Caco-2 (cell line): ENCODE results near the gene C1orf141. TPM values are rescaled to one million over a fixed set of nuclear protein-coding genes. Genes with fewer than 3 reads are reported as not detected.

ENCODE experiments used
- BruUV-seq: library from RNA; stranded (reverse); fragments of 400-500 nt; replicated peaks from 2 replicates; lab custom pipeline; 2021; lab: Mats Ljungman, UMichigan
- CTCF ChIA-PET: fragments of 300-600 bp; sonication (Branson Sonifier 250); formaldehyde crosslinking; loops from one replicate; lab custom pipeline; 2022; ENCODE audit warnings: antibody characterized with exemption; lab: Charles Lee
- POLR2A ChIA-PET: fragments of 300-600 bp; sonication (Branson Sonifier 250); formaldehyde crosslinking; loops from one replicate; lab custom pipeline; 2022; ENCODE audit warnings: antibody characterized with exemption; lab: Charles Lee
- DNase-seq, 2 experiments: peaks; one replicate each; pipeline versions ENCODE4 v3.0.0 to v3.0.0-alpha.2; 2020 to 2022
- H3K27me3 ChIP-seq: replicated peaks from 2 replicates; pipeline ENCODE4 v1.6.0; 2011; ENCODE audit warnings: low read length; ENCODE audit not compliant: control insufficient read depth, insufficient read depth
- H3K36me3 ChIP-seq: 2 replicates; pipeline ENCODE4 v1.5.1; 2011; ENCODE audit warnings: low read length; ENCODE audit not compliant: control insufficient read depth, insufficient read depth
- H3K4me1 ChIP-seq: fragments of 250-450 bp; sonication (Bioruptor Pico); 2 replicates; pipeline ENCODE4 v1.5.1; 2020; ENCODE audit warnings: mild to moderate bottlenecking
- H3K4me3 ChIP-seq: 2 replicates; pipeline ENCODE4 v1.5.1; 2011; ENCODE audit warnings: low read depth, mild to moderate bottlenecking, control low read depth, low read length
- H3K9me3 ChIP-seq: fragments of 250-450 bp; sonication (Bioruptor Pico); 2 replicates; pipeline ENCODE4 v1.5.1; 2020; ENCODE audit warnings: mild to moderate bottlenecking, moderate library complexity
- H3K27ac Mint-ChIP-seq: one replicate; pipeline ENCODE4 v1.8.0; 2022; ENCODE audit warnings: mixed read lengths; ENCODE audit not compliant: unreplicated experiment
- H3K27me3 Mint-ChIP-seq: one replicate; pipeline ENCODE4 v1.8.0; 2022; ENCODE audit warnings: mixed read lengths; ENCODE audit not compliant: insufficient read depth, unreplicated experiment
- H3K36me3 Mint-ChIP-seq: one replicate; pipeline ENCODE4 v1.8.0; 2022; ENCODE audit warnings: mild to moderate bottlenecking, mixed read lengths; ENCODE audit not compliant: insufficient read depth, unreplicated experiment
- H3K4me1 Mint-ChIP-seq: one replicate; pipeline ENCODE4 v1.8.0; 2022; ENCODE audit warnings: low read depth, mixed read lengths; ENCODE audit not compliant: unreplicated experiment
- H3K4me3 Mint-ChIP-seq: one replicate; pipeline ENCODE4 v1.8.0; 2022; ENCODE audit warnings: mild to moderate bottlenecking, moderate library complexity, mixed read lengths; ENCODE audit not compliant: unreplicated experiment
- H3K9me3 Mint-ChIP-seq: one replicate; pipeline ENCODE4 v1.8.0; 2022; ENCODE audit warnings: mixed read lengths; ENCODE audit not compliant: unreplicated experiment
- intact Hi-C: fragments of 100-400 bp; cut with micrococcal nuclease; formaldehyde crosslinking; loops from one replicate; pipeline ENCODE4 v1.10.0; 2022; ENCODE audit not compliant: unreplicated experiment
- total RNA-seq: library from RNA; stranded (reverse); gene quantifications from 2 replicates; pipeline ENCODE4 v1.2.3, GENCODE V29; 2022
- TF ChIP-seq, protein P1 (sequence below), 2 experiments: fragments of 200-600 bp in 1 of 2; IDR thresholded peaks; 1 replicate in 1 of 2; 2 replicates in 1 of 2; pipeline versions ENCODE4 v1.5.1 to v1.8.0; 2011 to 2022; ENCODE audit warnings: antibody characterized with exemption in 1 of 2, control low read depth in 1 of 2, inconsistent platforms in 1 of 2, low read depth in 1 of 2, low read length in 1 of 2, mild to moderate bottlenecking in 1 of 2, moderate library complexity in 1 of 2; ENCODE audit not compliant: insufficient read depth in 1 of 2, severe bottlenecking in 1 of 2, unreplicated experiment in 1 of 2

Gene C1orf141
- total RNA-seq, 1 experiment from 2014 or later, result not detected

DNA sequence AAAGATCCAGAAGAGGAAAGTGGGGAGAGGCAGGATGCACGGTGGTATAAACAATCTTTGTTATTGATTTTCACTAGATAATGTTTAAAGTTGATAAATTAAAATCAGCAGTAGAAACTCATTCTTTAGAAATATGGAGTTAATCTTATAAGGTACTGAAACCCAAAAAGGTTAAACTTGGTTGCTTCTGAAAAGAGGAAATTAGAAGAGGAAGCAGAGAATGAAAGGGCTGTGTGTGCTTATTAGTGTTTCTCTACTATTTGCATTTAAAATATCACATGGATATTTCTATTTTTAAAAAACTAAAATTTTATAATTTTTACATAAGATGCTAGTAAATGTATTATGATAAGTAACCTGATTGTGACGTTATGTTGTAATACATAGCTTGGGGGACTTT is 24.4 kb downstream of the C1orf141 start:
- ChIA-PET POLR2A (no interaction called here), CTCF (no interaction called here)
- TF ChIP-seq, protein P1, sequence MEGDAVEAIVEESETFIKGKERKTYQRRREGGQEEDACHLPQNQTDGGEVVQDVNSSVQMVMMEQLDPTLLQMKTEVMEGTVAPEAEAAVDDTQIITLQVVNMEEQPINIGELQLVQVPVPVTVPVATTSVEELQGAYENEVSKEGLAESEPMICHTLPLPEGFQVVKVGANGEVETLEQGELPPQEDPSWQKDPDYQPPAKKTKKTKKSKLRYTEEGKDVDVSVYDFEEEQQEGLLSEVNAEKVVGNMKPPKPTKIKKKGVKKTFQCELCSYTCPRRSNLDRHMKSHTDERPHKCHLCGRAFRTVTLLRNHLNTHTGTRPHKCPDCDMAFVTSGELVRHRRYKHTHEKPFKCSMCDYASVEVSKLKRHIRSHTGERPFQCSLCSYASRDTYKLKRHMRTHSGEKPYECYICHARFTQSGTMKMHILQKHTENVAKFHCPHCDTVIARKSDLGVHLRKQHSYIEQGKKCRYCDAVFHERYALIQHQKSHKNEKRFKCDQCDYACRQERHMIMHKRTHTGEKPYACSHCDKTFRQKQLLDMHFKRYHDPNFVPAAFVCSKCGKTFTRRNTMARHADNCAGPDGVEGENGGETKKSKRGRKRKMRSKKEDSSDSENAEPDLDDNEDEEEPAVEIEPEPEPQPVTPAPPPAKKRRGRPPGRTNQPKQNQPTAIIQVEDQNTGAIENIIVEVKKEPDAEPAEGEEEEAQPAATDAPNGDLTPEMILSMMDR (IDR thresholded peaks at IDR 0.05; ENCODE audit: insufficient read depth in 1 of 2, low read depth in 1 of 2, low read length in 1 of 2, severe bottlenecking in 1 of 2, unreplicated experiment in 1 of 2), result no peak
- no peaks in the 10 kb centered on the region for H3K4me1 Mint-ChIP-seq
- Histone ChIP-seq H3K9me3 (no peaks in the 10 kb centered on the region), H3K36me3 (no peaks in the 10 kb centered on the region), H3K27me3 (no peaks in the 10 kb centered on the region), H3K4me1 (no peaks in the 10 kb centered on the region), H3K4me3 (no peak overlapping the region)
- intact Hi-C loops, result no loop called here
- H3K36me3 Mint-ChIP-seq, result no peaks in the 10 kb centered on the region
- H3K27ac Mint-ChIP-seq, result no peak overlapping the region
- no peak overlapping the region for H3K4me3 Mint-ChIP-seq
- no peak for DNase-seq
- BruUV-seq, result no TSS peak
- H3K27me3 Mint-ChIP-seq, result no peaks in the 10 kb centered on the region
- no peaks in the 10 kb centered on the region for H3K9me3 Mint-ChIP-seq

DNA sequence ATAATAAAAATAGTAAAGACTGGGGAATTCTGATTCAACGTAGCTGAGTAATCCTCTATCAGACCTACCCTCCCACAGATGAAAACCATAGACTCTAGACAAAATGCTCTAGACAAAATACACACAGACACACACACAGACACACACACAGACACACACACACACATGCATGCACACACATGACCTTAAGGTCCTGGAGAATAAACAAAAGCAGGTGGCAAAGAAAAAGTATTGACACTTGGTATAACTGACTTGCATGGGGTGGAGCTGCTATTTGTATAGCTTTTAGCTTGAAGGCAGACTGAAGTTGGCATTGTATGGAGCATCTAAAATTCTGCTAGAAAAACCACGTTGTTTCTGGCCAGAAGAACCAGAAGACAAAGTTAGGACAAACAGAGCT is 29.3 kb downstream of the C1orf141 start:
- no peaks in the 10 kb centered on the region for H3K4me1 Mint-ChIP-seq
- H3K36me3 ChIP-seq, result no peaks in the 10 kb centered on the region
- intact Hi-C loops, result no loop called here
- H3K4me3 ChIP-seq, result no peak overlapping the region
- ChIA-PET POLR2A (no interaction called here), CTCF (no interaction called here)
- no peaks in the 10 kb centered on the region for H3K27me3 Mint-ChIP-seq
- no peaks in the 10 kb centered on the region for H3K9me3 Mint-ChIP-seq
- TF ChIP-seq, protein P1 (IDR thresholded peaks at IDR 0.05; ENCODE audit: insufficient read depth in 1 of 2, low read depth in 1 of 2, low read length in 1 of 2, severe bottlenecking in 1 of 2, unreplicated experiment in 1 of 2), result no peak
- no peaks in the 10 kb centered on the region for H3K9me3 ChIP-seq
- no peak overlapping the region for H3K27ac Mint-ChIP-seq
- BruUV-seq, result no TSS peak
- H3K27me3 ChIP-seq, result no peaks in the 10 kb centered on the region
- no peaks in the 10 kb centered on the region for H3K36me3 Mint-ChIP-seq
- no peaks in the 10 kb centered on the region for H3K4me1 ChIP-seq
- no peak for DNase-seq
- H3K4me3 Mint-ChIP-seq, result no peak overlapping the region

DNA sequence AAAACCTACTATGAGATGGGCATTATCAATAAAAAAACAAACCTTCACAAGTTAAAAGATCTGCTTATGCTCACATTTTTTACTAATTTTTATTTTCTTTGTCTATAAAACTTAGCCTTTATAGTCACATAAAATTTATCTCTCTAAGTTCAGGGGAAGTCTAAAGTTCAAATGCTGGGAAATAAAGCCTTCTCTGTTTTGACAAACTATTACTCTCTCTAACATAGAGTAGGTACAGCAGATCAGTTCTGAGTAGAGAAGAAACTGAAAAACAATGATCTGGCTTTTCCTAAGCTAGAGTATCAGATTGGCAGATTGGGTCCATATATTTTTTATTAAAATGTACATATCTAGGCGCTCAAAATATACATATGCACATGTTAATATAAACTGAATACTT is 31.2 kb downstream of the C1orf141 start:
- Mint-ChIP-seq H3K9me3 (no peaks in the 10 kb centered on the region), H3K36me3 (no peaks in the 10 kb centered on the region), H3K4me1 (no peaks in the 10 kb centered on the region), H3K27me3 (no peaks in the 10 kb centered on the region), H3K4me3 (no peak overlapping the region), H3K27ac (no peak overlapping the region)
- no peak for DNase-seq
- H3K36me3 ChIP-seq, result no peaks in the 10 kb centered on the region
- no peak overlapping the region for H3K4me3 ChIP-seq
- ChIA-PET CTCF (no interaction called here), POLR2A (no interaction called here)
- BruUV-seq, result no TSS peak
- H3K9me3 ChIP-seq, result no peaks in the 10 kb centered on the region
- no peaks in the 10 kb centered on the region for H3K27me3 ChIP-seq
- H3K4me1 ChIP-seq, result no peaks in the 10 kb centered on the region
- TF ChIP-seq, protein P1 (IDR thresholded peaks at IDR 0.05; ENCODE audit: insufficient read depth in 1 of 2, low read depth in 1 of 2, low read length in 1 of 2, severe bottlenecking in 1 of 2, unreplicated experiment in 1 of 2), result no peak
- intact Hi-C loops, result no loop called here
